Smooth muscle cell (in vitro differentiated cells): ENCODE measurements around the gene SLC50A1. TPM values are rescaled to one million over a fixed set of nuclear protein-coding genes. Genes with fewer than 3 reads are reported as not detected.

ENCODE experiments used
- DNase-seq: peaks from one replicate; lab custom pipeline; 2025; ENCODE audit not compliant: unreplicated experiment; lab: John Stamatoyannopoulos, UW
- H2AFZ ChIP-seq: fragments of 200-600 bp; sonication (generic); 2 replicates; pipeline ENCODE4 v1.6.0; 2016; ENCODE audit warnings: antibody characterized with exemption, low read depth, mild to moderate bottlenecking
- H3F3A ChIP-seq: fragments of 200-600 bp; sonication (generic); 2 replicates; pipeline ENCODE4 v1.6.0; 2017; ENCODE audit warnings: antibody characterized with exemption, low read depth
- H3K27ac ChIP-seq: fragments of 200-600 bp; sonication (generic); 2 replicates; pipeline ENCODE4 v1.5.1; 2016; ENCODE audit warnings: low read depth, mild to moderate bottlenecking
- H3K27me3 ChIP-seq: fragments of 200-600 bp; sonication (generic); 2 replicates; pipeline ENCODE4 v1.6.1; 2016; ENCODE audit warnings: low read depth, mild to moderate bottlenecking
- H3K36me3 ChIP-seq: fragments of 200-600 bp; sonication (generic); 2 replicates; pipeline ENCODE4 v1.5.1; 2016; ENCODE audit warnings: low read depth
- H3K4me1 ChIP-seq: fragments of 200-600 bp; sonication (generic); 2 replicates; pipeline ENCODE4 v1.5.1; 2016; ENCODE audit warnings: low read depth
- H3K4me2 ChIP-seq: fragments of 200-600 bp; sonication (generic); 2 replicates; pipeline ENCODE4 v1.6.0; 2016; ENCODE audit warnings: mild to moderate bottlenecking
- H3K4me3 ChIP-seq: fragments of 200-600 bp; sonication (generic); 2 replicates; pipeline ENCODE4 v1.5.1; 2016; ENCODE audit warnings: mild to moderate bottlenecking
- H3K79me2 ChIP-seq: fragments of 200-600 bp; sonication (generic); 2 replicates; pipeline ENCODE4 v1.6.0; 2016; ENCODE audit warnings: low read depth, mild to moderate bottlenecking
- H3K9ac ChIP-seq: fragments of 200-600 bp; sonication (generic); 2 replicates; pipeline ENCODE4 v1.6.0; 2016; ENCODE audit warnings: low read depth
- H3K9me3 ChIP-seq: fragments of 200-600 bp; sonication (generic); replicated peaks from 2 replicates; pipeline ENCODE4 v1.5.1; 2016; ENCODE audit warnings: low read depth
- H4K20me1 ChIP-seq: fragments of 200-600 bp; sonication (generic); 2 replicates; pipeline ENCODE4 v1.6.0; 2016; ENCODE audit warnings: low read depth
- WGBS: methylation state at CpG from one replicate; pipeline ENCODE4 v1.1.7; 2016; ENCODE audit warnings: low lambda C conversion rate; 5-methylcytosine and 5-hydroxymethylcytosine counted together
- polyA plus RNA-seq: library from polyadenylated mRNA; unstranded; fragments of >200 nt; fragmentation: Nextera tagmentation; extraction: Ambion mirVana; gene quantifications from 2 replicates; pipeline ENCODE4 v1.2.1, GENCODE V29; 2016
- total RNA-seq: library from RNA; depleted of rRNA; stranded (reverse); fragments of >200 nt; gene quantifications from 2 replicates; pipeline ENCODE4 v1.2.3, GENCODE V29; 2014
- TF ChIP-seq, protein P1 (sequence below): fragments of 200-600 bp; sonication (generic); IDR thresholded peaks from 2 replicates; pipeline ENCODE4 v1.5.1; 2017; ENCODE audit warnings: borderline replicate concordance, mild to moderate bottlenecking, antibody characterized with exemption; ENCODE audit not compliant: insufficient read depth, poor library complexity, severe bottlenecking

SLC50A1 gene
- total and polyA plus RNA-seq, 2 experiments from 2014 or later: 44.7 to 98.0 TPM

DNA sequence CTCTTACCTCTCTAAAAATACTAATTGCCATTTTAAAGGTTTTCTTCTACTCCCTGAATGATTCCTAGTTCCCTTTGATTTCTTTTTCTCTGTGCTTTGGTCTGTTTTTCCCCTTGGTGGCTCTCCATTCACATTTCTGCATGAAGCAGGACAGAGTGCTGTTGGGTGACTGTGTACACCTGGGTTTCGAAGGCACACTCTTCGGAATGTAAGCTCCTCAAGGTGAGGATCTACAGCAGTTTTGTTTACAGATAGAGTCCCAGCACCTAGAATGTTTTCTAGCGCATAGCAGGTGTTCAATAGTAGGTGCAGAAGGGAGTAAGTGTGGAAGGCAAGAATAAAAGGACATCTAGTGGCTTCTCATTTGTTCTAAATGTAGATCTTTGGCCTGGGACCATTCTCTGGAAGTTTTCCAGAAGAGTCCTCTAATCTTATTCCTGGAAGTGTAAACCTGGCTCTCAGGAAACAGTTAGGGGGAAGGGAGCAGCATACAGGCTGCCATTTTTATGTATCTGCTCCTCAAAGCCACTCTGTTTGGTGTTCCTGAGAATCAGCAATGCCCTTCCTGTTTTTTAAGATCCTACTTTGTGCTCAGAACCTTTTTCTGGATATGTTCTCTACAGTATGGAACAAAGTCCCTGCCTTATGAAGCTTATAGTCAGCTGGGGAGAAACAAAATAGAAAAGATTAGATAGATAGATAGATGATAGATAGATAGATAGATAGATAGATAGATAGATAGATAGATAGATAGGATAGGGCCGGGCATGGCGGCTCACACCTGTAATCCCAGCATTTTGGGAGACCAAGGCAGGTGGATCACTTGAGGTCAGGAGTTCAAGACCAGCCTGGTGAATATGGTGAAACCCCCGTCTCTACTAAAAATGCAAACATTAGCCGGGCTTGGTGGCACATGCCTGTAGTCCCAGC is 30.8 kb upstream of the SLC50A1 start:
- no peak for DNase-seq
- no peaks in the 10 kb centered on the region for H3K4me1 ChIP-seq
- 92% methylated on average over 7 of the region's 7 CpGs for WGBS
- TF ChIP-seq, protein P1, sequence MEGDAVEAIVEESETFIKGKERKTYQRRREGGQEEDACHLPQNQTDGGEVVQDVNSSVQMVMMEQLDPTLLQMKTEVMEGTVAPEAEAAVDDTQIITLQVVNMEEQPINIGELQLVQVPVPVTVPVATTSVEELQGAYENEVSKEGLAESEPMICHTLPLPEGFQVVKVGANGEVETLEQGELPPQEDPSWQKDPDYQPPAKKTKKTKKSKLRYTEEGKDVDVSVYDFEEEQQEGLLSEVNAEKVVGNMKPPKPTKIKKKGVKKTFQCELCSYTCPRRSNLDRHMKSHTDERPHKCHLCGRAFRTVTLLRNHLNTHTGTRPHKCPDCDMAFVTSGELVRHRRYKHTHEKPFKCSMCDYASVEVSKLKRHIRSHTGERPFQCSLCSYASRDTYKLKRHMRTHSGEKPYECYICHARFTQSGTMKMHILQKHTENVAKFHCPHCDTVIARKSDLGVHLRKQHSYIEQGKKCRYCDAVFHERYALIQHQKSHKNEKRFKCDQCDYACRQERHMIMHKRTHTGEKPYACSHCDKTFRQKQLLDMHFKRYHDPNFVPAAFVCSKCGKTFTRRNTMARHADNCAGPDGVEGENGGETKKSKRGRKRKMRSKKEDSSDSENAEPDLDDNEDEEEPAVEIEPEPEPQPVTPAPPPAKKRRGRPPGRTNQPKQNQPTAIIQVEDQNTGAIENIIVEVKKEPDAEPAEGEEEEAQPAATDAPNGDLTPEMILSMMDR: no peak
- no peaks in the 10 kb centered on the region for H3K9me3 ChIP-seq
- H4K20me1 ChIP-seq: no peaks in the 10 kb centered on the region
- no peak overlapping the region for H3K4me2 ChIP-seq
- no peak overlapping the region for H3K4me3 ChIP-seq
- H3K36me3 ChIP-seq: no peaks in the 10 kb centered on the region
- no peak overlapping the region for H2AFZ ChIP-seq
- H3K79me2 ChIP-seq: no peaks in the 10 kb centered on the region
- no peak overlapping the region for H3K9ac ChIP-seq
- no peak overlapping the region for H3K27ac ChIP-seq
- H3K27me3 ChIP-seq: no peaks in the 10 kb centered on the region
- H3F3A ChIP-seq: no peaks in the 10 kb centered on the region

DNA sequence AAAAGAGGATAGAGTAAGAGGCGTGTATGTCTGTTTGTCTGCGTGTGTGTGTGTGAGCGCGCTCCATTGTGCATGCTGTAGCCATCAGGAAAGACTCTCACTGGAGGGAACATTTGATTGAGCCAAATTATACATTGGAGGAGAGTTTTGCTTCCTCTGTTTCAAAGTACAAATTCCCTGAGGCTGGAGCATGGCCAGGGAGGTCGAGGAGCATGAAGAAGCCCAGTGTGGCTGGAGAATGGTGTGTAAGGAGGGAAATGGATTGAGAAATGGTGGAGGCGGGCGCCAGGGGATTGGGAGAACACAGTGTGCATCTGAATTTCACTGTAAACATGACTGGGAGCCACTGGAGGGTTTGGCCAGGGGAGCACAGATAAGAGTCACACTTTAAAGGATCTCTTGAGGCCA is 30.0 kb upstream of the SLC50A1 start:
- no peak overlapping the region for H3K4me2 ChIP-seq
- H3F3A ChIP-seq: no peaks in the 10 kb centered on the region
- no peaks in the 10 kb centered on the region for H3K36me3 ChIP-seq
- H3K27ac ChIP-seq: no peak overlapping the region
- H3K4me1 ChIP-seq: no peaks in the 10 kb centered on the region
- H3K9ac ChIP-seq: no peak overlapping the region
- no peaks in the 10 kb centered on the region for H3K79me2 ChIP-seq
- no peak for DNase-seq
- no peak overlapping the region for H3K4me3 ChIP-seq
- H3K9me3 ChIP-seq: no peaks in the 10 kb centered on the region
- WGBS: 90% methylated on average over 7 of the region's 7 CpGs
- TF ChIP-seq, protein P1: no peak
- H4K20me1 ChIP-seq: no peaks in the 10 kb centered on the region
- H2AFZ ChIP-seq: no peak overlapping the region
- H3K27me3 ChIP-seq: no peaks in the 10 kb centered on the region

DNA sequence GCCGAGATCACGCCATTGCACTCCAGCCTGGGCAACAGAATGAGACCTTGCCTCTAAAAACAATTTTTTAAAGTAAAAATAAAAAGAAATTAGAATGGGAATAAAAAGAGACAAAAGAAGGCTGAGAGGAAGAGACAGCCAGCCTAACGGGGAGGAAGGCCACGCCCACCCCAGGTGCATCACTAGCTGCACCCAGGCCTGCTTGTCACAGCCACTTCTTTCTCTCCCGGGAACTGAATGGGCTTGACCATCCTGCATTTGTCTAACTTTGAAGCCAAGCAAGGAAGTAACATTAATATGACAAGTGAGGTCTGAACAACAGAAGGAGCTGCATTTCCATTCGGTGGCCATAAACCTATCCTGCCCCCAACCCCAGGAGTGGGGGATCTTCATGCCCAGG is 28.8 kb upstream of the SLC50A1 start:
- H3K27me3 ChIP-seq: no peaks in the 10 kb centered on the region
- H3K27ac ChIP-seq: no peak overlapping the region
- no peak overlapping the region for H3K9ac ChIP-seq
- WGBS: 81% methylated on average over 6 of the region's 6 CpGs
- H3K4me3 ChIP-seq: no peak overlapping the region
- H3K4me1 ChIP-seq: no peaks in the 10 kb centered on the region
- no peaks in the 10 kb centered on the region for H3K79me2 ChIP-seq
- H4K20me1 ChIP-seq: no peaks in the 10 kb centered on the region
- no peak overlapping the region for H3K4me2 ChIP-seq
- no peaks in the 10 kb centered on the region for H3F3A ChIP-seq
- no peaks in the 10 kb centered on the region for H3K9me3 ChIP-seq
- TF ChIP-seq, protein P1: no peak
- no peak for DNase-seq
- H3K36me3 ChIP-seq: no peaks in the 10 kb centered on the region
- no peak overlapping the region for H2AFZ ChIP-seq
